ENCODE results near the gene GRK3.
A peak's percentile ranks its signal among the peaks of the same experiment; 100 is the strongest.

DNA sequence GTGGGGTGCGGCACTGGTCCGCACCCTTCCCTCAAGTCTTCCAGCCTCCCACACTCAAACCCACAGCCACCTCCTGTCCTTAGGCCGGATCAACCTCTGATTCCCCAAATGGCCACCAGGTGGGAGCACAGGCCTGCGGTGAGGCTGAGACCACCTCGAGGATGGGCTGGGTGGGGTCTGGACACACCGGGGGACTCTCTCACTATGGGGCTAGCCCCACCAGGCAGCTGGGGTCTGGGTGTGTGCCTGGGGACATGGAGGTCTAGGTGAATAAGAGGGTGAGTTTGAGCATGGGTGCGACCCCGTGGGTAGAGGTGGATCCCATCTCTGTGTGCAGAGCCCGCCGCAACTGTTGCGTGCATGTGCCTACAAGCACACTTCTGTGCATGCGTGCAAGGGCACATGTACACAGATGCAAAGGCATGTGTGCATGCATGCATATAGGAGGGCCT lies 210.1 kb downstream of the GRK3 start:
- TF ChIP-seq, protein P1, sequence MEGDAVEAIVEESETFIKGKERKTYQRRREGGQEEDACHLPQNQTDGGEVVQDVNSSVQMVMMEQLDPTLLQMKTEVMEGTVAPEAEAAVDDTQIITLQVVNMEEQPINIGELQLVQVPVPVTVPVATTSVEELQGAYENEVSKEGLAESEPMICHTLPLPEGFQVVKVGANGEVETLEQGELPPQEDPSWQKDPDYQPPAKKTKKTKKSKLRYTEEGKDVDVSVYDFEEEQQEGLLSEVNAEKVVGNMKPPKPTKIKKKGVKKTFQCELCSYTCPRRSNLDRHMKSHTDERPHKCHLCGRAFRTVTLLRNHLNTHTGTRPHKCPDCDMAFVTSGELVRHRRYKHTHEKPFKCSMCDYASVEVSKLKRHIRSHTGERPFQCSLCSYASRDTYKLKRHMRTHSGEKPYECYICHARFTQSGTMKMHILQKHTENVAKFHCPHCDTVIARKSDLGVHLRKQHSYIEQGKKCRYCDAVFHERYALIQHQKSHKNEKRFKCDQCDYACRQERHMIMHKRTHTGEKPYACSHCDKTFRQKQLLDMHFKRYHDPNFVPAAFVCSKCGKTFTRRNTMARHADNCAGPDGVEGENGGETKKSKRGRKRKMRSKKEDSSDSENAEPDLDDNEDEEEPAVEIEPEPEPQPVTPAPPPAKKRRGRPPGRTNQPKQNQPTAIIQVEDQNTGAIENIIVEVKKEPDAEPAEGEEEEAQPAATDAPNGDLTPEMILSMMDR (conservative IDR thresholded peaks at IDR 0.05; ENCODE audit: low read depth, low read length): peak; percentile 67
- no peak for TF ChIP-seq EZH2 (IDR thresholded peaks at IDR 0.05; ENCODE audit: borderline replicate concordance, low read depth, low read length, poor library complexity, severe bottlenecking)

Measured in A673 (cell line).